Cardiac muscle cell (in vitro differentiated cells and primary cell): ENCODE measurements around the gene SMAD3. TPM values are rescaled to one million over a fixed set of nuclear protein-coding genes. Genes with fewer than 3 reads are reported as not detected.

Experiments
- DNase-seq, 2 donors: peaks; one replicate each; pipeline versions ENCODE4 v3.0.0 to v3.0.0-alpha.2; 2010 to 2017; ENCODE audit warnings: low read depth in 1 of 2, low spot score in 1 of 2
- H3K27ac ChIP-seq: fragments of 200-600 bp; sonication (generic); 2 replicates; pipeline ENCODE4 v1.5.1; 2016
- H3K27me3 ChIP-seq: fragments of 200-600 bp; sonication (generic); 2 replicates; pipeline ENCODE4 v1.6.0; 2016; ENCODE audit warnings: control low read depth
- H3K36me3 ChIP-seq: fragments of 200-600 bp; sonication (generic); 2 replicates; pipeline ENCODE4 v1.5.1; 2016; ENCODE audit warnings: control low read depth
- H3K4me1 ChIP-seq: fragments of 200-600 bp; sonication (generic); 2 replicates; pipeline ENCODE4 v1.8.1; 2017; ENCODE audit warnings: low read depth, mild to moderate bottlenecking, mixed run types
- H3K4me3 ChIP-seq: fragments of 200-600 bp; sonication (generic); 2 replicates; pipeline ENCODE4 v1.5.1; 2016; ENCODE audit warnings: mild to moderate bottlenecking
- H3K9me3 ChIP-seq: fragments of 200-600 bp; sonication (generic); 2 replicates; pipeline ENCODE4 v1.5.1; 2017; ENCODE audit warnings: low read depth, mild to moderate bottlenecking, control low read depth
- CTCF ChIP-seq: IDR thresholded peaks from 2 replicates; pipeline ENCODE4 v1.5.1; 2012; ENCODE audit warnings: low read depth, mild to moderate bottlenecking, low read length
- polyA plus RNA-seq: library from polyadenylated mRNA; unstranded; fragments of >200 nt; fragmentation: Nextera tagmentation; extraction: Ambion mirVana; gene quantifications from 2 replicates; pipeline ENCODE4 v1.2.1, GENCODE V29; 2016
- total RNA-seq: library from RNA; depleted of rRNA; stranded (reverse); fragments of >200 nt; gene quantifications from 2 replicates; pipeline ENCODE4 v1.2.3, GENCODE V29; 2016

Gene SMAD3
- total and polyA plus RNA-seq, 2 experiments from 2014 or later: 16.3 to 29.2 TPM

- DNase-seq: no peak
- Histone ChIP-seq H3K27me3 (no peaks in the 10 kb centered on the region), H3K4me3 (no peak overlapping the region), H3K27ac (no peak overlapping the region), H3K4me1 (peaks cover 33% of the 10 kb centered on the region), H3K9me3 (no peaks in the 10 kb centered on the region), H3K36me3 (peaks cover 3% of the 10 kb centered on the region)
- no peak for TF ChIP-seq CTCF
These were observed 101.0 kb downstream of the SMAD3 start for GRCh38 chr15:67166280-67167009.

- Histone ChIP-seq H3K4me1 (peaks cover 27% of the 10 kb centered on the region), H3K36me3 (peaks cover 3% of the 10 kb centered on the region), H3K27me3 (no peaks in the 10 kb centered on the region), H3K4me3 (no peak overlapping the region), H3K27ac (no peak overlapping the region), H3K9me3 (no peaks in the 10 kb centered on the region)
- no peak for DNase-seq
- no peak for TF ChIP-seq CTCF
These were observed 101.7 kb downstream of the SMAD3 start for GRCh38 chr15:67167091-67167490.

- no peak for TF ChIP-seq CTCF
- Histone ChIP-seq H3K36me3 (peaks cover 3% of the 10 kb centered on the region), H3K4me1 (peaks cover 21% of the 10 kb centered on the region), H3K9me3 (no peaks in the 10 kb centered on the region), H3K27me3 (no peaks in the 10 kb centered on the region), H3K4me3 (no peak overlapping the region), H3K27ac (no peak overlapping the region)
- no peak for DNase-seq
These were observed 103.3 kb downstream of the SMAD3 start for GRCh38 chr15:67168694-67169093.

GRCh38 chr15:67170143-67170925 lies 104.9 kb downstream of the SMAD3 start:
- no peak for DNase-seq
- Histone ChIP-seq H3K27ac (no peak overlapping the region), H3K9me3 (no peaks in the 10 kb centered on the region), H3K36me3 (peaks cover 3% of the 10 kb centered on the region), H3K4me3 (no peak overlapping the region), H3K27me3 (no peaks in the 10 kb centered on the region), H3K4me1 (peaks cover 16% of the 10 kb centered on the region)
- no peak for TF ChIP-seq CTCF

GRCh38 chr15:67171471-67171870 lies 106.1 kb downstream of the SMAD3 start:
- peaks cover 3% of the 10 kb centered on the region for H3K36me3 ChIP-seq
- no peak for DNase-seq
- no peak for TF ChIP-seq CTCF
- peaks cover 20% of the 10 kb centered on the region for H3K4me1 ChIP-seq
- no peak overlapping the region for H3K4me3 ChIP-seq
- no peaks in the 10 kb centered on the region for H3K27me3 ChIP-seq
- H3K27ac ChIP-seq: no peak overlapping the region
- H3K9me3 ChIP-seq: no peaks in the 10 kb centered on the region
